NB4 (cell line): ENCODE results near the gene ALOX5.

ENCODE experiments used
- CTCF ChIP-seq: IDR thresholded peaks from one replicate; pipeline ENCODE4 v1.5.1; 2012; ENCODE audit warnings: low read depth, low read length
- MAX ChIP-seq: IDR thresholded peaks from 2 replicates; pipeline ENCODE4 v1.6.1; 2011; ENCODE audit warnings: low read depth, low read length
- POLR2A ChIP-seq: IDR thresholded peaks from 2 replicates; pipeline ENCODE4 v1.6.1; 2011; ENCODE audit warnings: mild to moderate bottlenecking; ENCODE audit not compliant: insufficient read length; ENCODE audit errors: extremely low read depth

GRCh38 chr10:45464958-45465567 lies 91.0 kb downstream of the ALOX5 start:
- TF ChIP-seq CTCF: peak; percentile 94
- no peak for TF ChIP-seq POLR2A
- no peak for TF ChIP-seq MAX
